Esophagus squamous epithelium (tissue), 4 donors: ENCODE measurements around the gene MPP7.

Experiments
- CTCF ChIP-seq, 6 experiments: fragments of 450-650 bp in 4 of 6; fragments of 200-600 bp in 2 of 6; sonication (generic) in 2 of 6; IDR thresholded peaks; one replicate each; pipeline ENCODE4 v1.5.1; 2016 to 2019; ENCODE audit warnings: antibody characterized with exemption in 6 of 6, mild to moderate bottlenecking in 4 of 6, moderate library complexity in 4 of 6
- POLR2A ChIP-seq, 4 donors: fragments of 450-650 bp; IDR thresholded peaks; one replicate each; pipeline ENCODE4 v1.6.1; 2017; ENCODE audit warnings: antibody characterized with exemption in 4 of 4, mild to moderate bottlenecking in 4 of 4, moderate library complexity in 3 of 4

- TF ChIP-seq CTCF (IDR thresholded peaks at IDR 0.05) (no peak), POLR2A (IDR thresholded peaks at IDR 0.05) (no peak)
Observed at GRCh38 chr10:28283251-28283650, 19.6 kb downstream of the MPP7 start.
